K562 (cell line): ENCODE results near the gene ADGRF1. TPM values are rescaled to one million over a fixed set of nuclear protein-coding genes. Genes with fewer than 3 reads are reported as not detected.

Experiments
- ATAC-seq: fragments of 200-7000 bp; cut with Tn5 transposase; 3 replicates; pipeline ENCODE4 v1.9.1; 2020; ENCODE audit warnings: moderate library complexity
- BruUV-seq: library from RNA; stranded (reverse); fragments of 400-500 nt; replicated peaks from 2 replicates; lab custom pipeline; 2021; lab: Mats Ljungman, UMichigan
- CTCF ChIA-PET: fragments of 300-600 bp; formaldehyde crosslinking; extraction: SDS; loops from one replicate; lab custom pipeline; 2021; ENCODE audit warnings: low intra/inter-chr PET ratio; lab: Yijun Ruan, JAX
- POLR2A ChIA-PET: fragments of 300-600, 350-650 bp; sonication (Branson Sonifier 250); formaldehyde crosslinking; extraction: SDS; loops from one replicate; lab custom pipeline; 2021; ENCODE audit warnings: antibody characterized with exemption, inconsistent platforms; lab: Yijun Ruan, JAX
- DNase-seq, 4 experiments: peaks; one replicate each; pipeline versions ENCODE4 v3.0.0 to v3.0.0-alpha.2; 2011 to 2018; ENCODE audit warnings: low spot score in 3 of 4, mixed read lengths in 3 of 4; ENCODE audit errors: extremely low read depth in 1 of 4
- FAIRE-seq: peaks from 2 replicates; lab custom pipeline; 2011; peaks lifted over from hg19 to GRCh38; lab: Jason Lieb, UNC
- H2AFZ ChIP-seq: 2 replicates; pipeline ENCODE4 v1.6.0; 2011; ENCODE audit warnings: low read depth, low read length, control low read depth, inconsistent platforms
- H3K27ac ChIP-seq: fragments of 200-600 bp; 3 replicates; pipeline ENCODE4 v1.8.0; 2011; ENCODE audit warnings: low read depth, mild to moderate bottlenecking, control low read depth, inconsistent platforms, low read length, moderate library complexity, mixed read lengths; ENCODE audit errors: extremely low read depth
- H3K27me3 ChIP-seq, 2 experiments: fragments of 300-600 bp in 1 of 2; 2 replicates in 1 of 2; 3 replicates in 1 of 2; pipeline versions ENCODE4 v1.6.0 to v1.8.0; 2011; ENCODE audit warnings: inconsistent platforms in 2 of 2, low read length in 2 of 2, mild to moderate bottlenecking in 1 of 2, mixed read lengths in 1 of 2, moderate library complexity in 1 of 2; ENCODE audit not compliant: control insufficient read depth in 2 of 2, insufficient read depth in 2 of 2
- H3K36me3 ChIP-seq: fragments of 300-600 bp; 3 replicates; pipeline ENCODE4 v1.8.0; 2011; ENCODE audit warnings: mild to moderate bottlenecking, low read length, inconsistent platforms; ENCODE audit not compliant: control insufficient read depth, insufficient read depth
- H3K4me1 ChIP-seq, 2 experiments: fragments of 200-600 bp in 1 of 2; replicated peaks in 1 of 2; 2 replicates in 1 of 2; 3 replicates in 1 of 2; pipeline versions ENCODE4 v1.5.1 to v1.8.0; 2011; ENCODE audit warnings: inconsistent platforms in 2 of 2, low read length in 2 of 2, mild to moderate bottlenecking in 1 of 2, mixed read lengths in 1 of 2, moderate library complexity in 1 of 2; ENCODE audit not compliant: control insufficient read depth in 2 of 2, insufficient read depth in 2 of 2
- H3K4me2 ChIP-seq: 2 replicates; pipeline ENCODE4 v1.6.1; 2011; ENCODE audit warnings: low read length, control low read depth, inconsistent platforms, mixed read lengths; ENCODE audit not compliant: insufficient read depth
- H3K4me3 ChIP-seq: fragments of 200-600 bp; sonication (generic), shearing (Covaris generic); 2 replicates; pipeline ENCODE4 v1.5.1; 2016; ENCODE audit warnings: control low read depth, inconsistent platforms
- H3K79me2 ChIP-seq: fragments of 200-600 bp; 3 replicates; pipeline ENCODE4 v1.8.0; 2011; ENCODE audit warnings: low read length, inconsistent platforms; ENCODE audit not compliant: control insufficient read depth, insufficient read depth
- H3K9ac ChIP-seq, 2 experiments: 2 replicates each; pipeline versions ENCODE4 v1.6.0 to v1.6.1; 2011; ENCODE audit warnings: low read depth in 2 of 2, low read length in 2 of 2, control low read depth in 1 of 2, inconsistent platforms in 1 of 2, mild to moderate bottlenecking in 1 of 2, mixed read lengths in 1 of 2; ENCODE audit not compliant: insufficient read depth in 1 of 2
- H3K9me1 ChIP-seq: one replicate; pipeline ENCODE4 v1.6.0; 2011; ENCODE audit warnings: inconsistent platforms, mild to moderate bottlenecking, low read length, moderate library complexity; ENCODE audit not compliant: control insufficient read depth, insufficient read depth
- H3K9me3 ChIP-seq: replicated peaks from 2 replicates; pipeline ENCODE4 v1.5.1; 2011; ENCODE audit warnings: low read depth, low read length, inconsistent platforms; ENCODE audit not compliant: control insufficient read depth, insufficient read depth
- H4K20me1 ChIP-seq: replicated peaks from 2 replicates; pipeline ENCODE4 v1.6.1; 2011; ENCODE audit warnings: low read length, inconsistent platforms, mixed read lengths; ENCODE audit not compliant: control insufficient read depth, insufficient read depth
- BRF2 ChIP-seq: IDR thresholded peaks from 3 replicates; pipeline ENCODE4 v1.6.1; 2011; ENCODE audit warnings: borderline replicate concordance, mild to moderate bottlenecking; ENCODE audit not compliant: insufficient read length, insufficient read depth
- CHAMP1 ChIP-seq: fragments of 450-650 bp; IDR thresholded peaks from 2 replicates; pipeline ENCODE4 v1.6.1; 2016; ENCODE audit warnings: mild to moderate bottlenecking
- HDGF ChIP-seq: fragments of 450-650 bp; IDR thresholded peaks from 2 replicates; pipeline ENCODE4 v1.6.1; 2016
- HSF4 ChIP-seq: fragments of 250-450 bp; sonication (Bioruptor Pico); IDR thresholded peaks from 2 replicates; pipeline ENCODE4 v2.1.2; 2022; ENCODE audit warnings: mild to moderate bottlenecking, moderate library complexity, borderline replicate concordance
- ILF3 ChIP-seq: fragments of 450-650 bp; IDR thresholded peaks from 2 replicates; pipeline ENCODE4 v1.6.1; 2018; ENCODE audit warnings: antibody characterized with exemption, mild to moderate bottlenecking, moderate library complexity, borderline replicate concordance
- NFXL1 ChIP-seq: fragments of 450-650 bp; formaldehyde crosslinking; IDR thresholded peaks from 2 replicates; pipeline ENCODE4 v1.4.0; 2021; ENCODE audit warnings: mild to moderate bottlenecking
- PBX2 ChIP-seq, 2 experiments: IDR thresholded peaks in 1 of 2; conservative IDR thresholded peaks in 1 of 2; 2 replicates each; pipeline ENCODE4 v1.6.1; 2016; ENCODE audit warnings: low read depth in 2 of 2, mild to moderate bottlenecking in 1 of 2, missing compliant biosample characterization in 1 of 2, missing genetic modification characterization in 1 of 2, moderate library complexity in 1 of 2
- PHTF2 ChIP-seq: fragments of 250-450 bp; sonication (Bioruptor Pico); IDR thresholded peaks from 2 replicates; pipeline ENCODE4 v1.5.0; 2021; ENCODE audit warnings: mild to moderate bottlenecking
- SP1 ChIP-seq: sonication (generic); formaldehyde crosslinking; IDR thresholded peaks from 2 replicates; pipeline ENCODE4 v1.8.1; 2022; ENCODE audit warnings: mild to moderate bottlenecking, missing genetic modification reagents
- SRSF3 ChIP-seq: fragments of 200-400 bp; formaldehyde crosslinking; IDR thresholded peaks from 2 replicates; pipeline ENCODE4 v1.6.1; 2016; ENCODE audit warnings: mild to moderate bottlenecking, low read length, moderate library complexity; ENCODE audit not compliant: insufficient read depth
- SRSF9 ChIP-seq: fragments of 200-400 bp; formaldehyde crosslinking; IDR thresholded peaks from 2 replicates; pipeline ENCODE4 v1.6.1; 2017; ENCODE audit warnings: low read depth, low read length, borderline replicate concordance
- UBTF ChIP-seq, 2 experiments: IDR thresholded peaks; 2 replicates each; pipeline ENCODE4 v1.6.1; 2012; ENCODE audit warnings: improper control_type of control experiment in 2 of 2, low read depth in 2 of 2, low read length in 2 of 2, borderline replicate concordance in 1 of 2
- ZNF197 ChIP-seq: fragments of 200-800 bp; sonication (Bioruptor generic); IDR thresholded peaks from 2 replicates; pipeline ENCODE4 v1.6.1; 2016; ENCODE audit warnings: low read depth, missing genetic modification characterization, missing compliant biosample characterization
- ZNF354B ChIP-seq: fragments of 250-450 bp; sonication (Bioruptor Pico); IDR thresholded peaks from 2 replicates; pipeline ENCODE4 v1.4.0; 2020
- WGBS: fragments of 100-300 bp; shearing (Covaris generic); methylation state at CpG from one replicate; pipeline ENCODE4 v1.1.6; 2016; ENCODE audit warnings: low coverage, mixed read lengths; ENCODE audit not compliant: insufficient coverage; ENCODE audit errors: missing lambda C conversion rate; 5-methylcytosine and 5-hydroxymethylcytosine counted together
- in situ Hi-C: fragments of 300-500 bp; cut with MboI; formaldehyde crosslinking; loops from 4 replicates; pipeline ENCODE4 v1.15.0; 2018; ENCODE audit warnings: inconsistent platforms, mixed read lengths
- intact Hi-C: fragments of 100-400 bp; cut with micrococcal nuclease; formaldehyde crosslinking; loops from 2 replicates; pipeline ENCODE4 v1.14.2; 2022
- polyA plus RNA-seq, 8 experiments: library from polyadenylated mRNA; depleted of rRNA in 4 of 8; stranded (reverse) in 5 of 8; unstranded in 3 of 8; fragments of >200 nt; fragmentation: Nextera tagmentation in 2 of 8; fragmentation: Illumina TruSeq in 1 of 8; extraction: Ambion mirVana in 2 of 8; extraction: Trizol in 1 of 8; gene quantifications; 2 replicates each; pipeline versions ENCODE4 v1.2.1 to v1.2.3, GENCODE V29; 2011 to 2014; ENCODE audit warnings: inconsistent platforms in 1 of 8, missing spikeins in 1 of 8
- total RNA-seq, 7 experiments: library from RNA; depleted of rRNA in 6 of 7; stranded (reverse); fragments of >200 nt in 6 of 7; fragmentation: Illumina TruSeq in 2 of 7; extraction: Trizol in 2 of 7; gene quantifications; 2 replicates each; pipeline versions ENCODE4 v1.2.1 to v1.2.3, GENCODE V29; 2011 to 2021; ENCODE audit warnings: low replicate concordance in 1 of 7

Gene ADGRF1
- total and polyA plus RNA-seq, 9 of the 15 experiments (the other 6 are each of a cell fraction or from before 2014, with no cell fraction given), result not detected

GRCh38 chr6:46997646-46998045, 44.5 kb downstream of the ADGRF1 start:
- Histone ChIP-seq H3K36me3 (no peaks in the 10 kb centered on the region), H3K4me1 (no peaks in the 10 kb centered on the region), H3K4me3 (no peak overlapping the region), H2AFZ (no peak overlapping the region), H3K4me2 (no peak overlapping the region), H3K9me3 (no peaks in the 10 kb centered on the region), H3K79me2 (no peaks in the 10 kb centered on the region), H3K9ac (no peak overlapping the region), H3K9me1 (no peaks in the 10 kb centered on the region), H3K27ac (no peak overlapping the region), H4K20me1 (no peaks in the 10 kb centered on the region), H3K27me3 (no peaks in the 10 kb centered on the region)
- no peak for DNase-seq
- no peak for ATAC-seq
- ChIA-PET CTCF (no interaction called here), POLR2A (no interaction called here)
- in situ Hi-C loops (loop anchor here (25.0 kb wide), 1 partner anchor 935 kb away; no protein-coding TSS in a partner anchor), intact Hi-C loops (loop anchor here (10.0 kb wide), 1 partner anchor 373 kb away; no protein-coding TSS in a partner anchor)
- no TSS peak for BruUV-seq
- TF ChIP-seq NFXL1 (CRISPR knock-in tag), result no peak
- no peak for TF ChIP-seq HSF4 (CRISPR knock-in tag)
- TF ChIP-seq ILF3, result no peak
- no peak for TF ChIP-seq HDGF
- TF ChIP-seq CHAMP1, result no peak
- TF ChIP-seq ZNF197 (CRISPR knock-in tag), result no peak
- no peak for TF ChIP-seq BRF2
- no peak for TF ChIP-seq PHTF2 (CRISPR knock-in tag)
- no peak for TF ChIP-seq PBX2 (CRISPR knock-in tag; IDR thresholded peaks at IDR 0.05; ENCODE audit: low read depth)
- no peak for TF ChIP-seq PBX2 (tag; conservative IDR thresholded peaks at IDR 0.05; ENCODE audit: low read depth)
- TF ChIP-seq SRSF3, result no peak
- TF ChIP-seq ZNF354B (CRISPR knock-in tag), result no peak
- TF ChIP-seq UBTF (IDR thresholded peaks at IDR 0.05; ENCODE audit: borderline replicate concordance in 1 of 2, low read depth in 2 of 2, low read length in 2 of 2), result no peak
- TF ChIP-seq SP1 (CRISPR knock-in tag), result no peak
- TF ChIP-seq SRSF9, result no peak
- 0% methylated on average over 1 of the region's 1 CpG for WGBS
- no peak for FAIRE-seq
